GM18502 (cell line): ENCODE measurements around the gene IP6K3.

Source experiments
- ATAC-seq: cut with Tn5 transposase; IDR thresholded peaks from one replicate; pipeline ENCODE4 v1.9.1; 2021; ENCODE audit warnings: mild to moderate bottlenecking; ENCODE audit not compliant: unreplicated experiment, poor library complexity

Gene IP6K3

GRCh38 chr6:33744001-33744848, 2.5 kb downstream of the IP6K3 start:
- no peak for ATAC-seq

GRCh38 chr6:33742837-33743236, 3.9 kb downstream of the IP6K3 start:
- no peak for ATAC-seq

- no peak for ATAC-seq
Measured at GRCh38 chr6:33742092-33742491, 4.6 kb downstream of the IP6K3 start.

- ATAC-seq: no peak
Measured at GRCh38 chr6:33740794-33741193, 5.9 kb downstream of the IP6K3 start.

- no peak for ATAC-seq
Measured at GRCh38 chr6:33740204-33740608, 6.5 kb downstream of the IP6K3 start.

GRCh38 chr6:33739571-33739970, 7.1 kb downstream of the IP6K3 start:
- ATAC-seq: no peak

- ATAC-seq: no peak
Measured at GRCh38 chr6:33738879-33739278, 7.8 kb downstream of the IP6K3 start.

- no peak for ATAC-seq
Measured at GRCh38 chr6:33738153-33738552, 8.6 kb downstream of the IP6K3 start.

- no peak for ATAC-seq
Measured at GRCh38 chr6:33737267-33738026, 9.3 kb downstream of the IP6K3 start.

GRCh38 chr6:33735216-33735615, 11.5 kb downstream of the IP6K3 start:
- ATAC-seq: no peak

GRCh38 chr6:33733709-33734007, 13.0 kb downstream of the IP6K3 start:
- no peak for ATAC-seq

- no peak for ATAC-seq
Measured at GRCh38 chr6:33732817-33733708, 13.6 kb downstream of the IP6K3 start.

- ATAC-seq: no peak
Measured at GRCh38 chr6:33732385-33732784, 14.3 kb downstream of the IP6K3 start.

- ATAC-seq: no peak
Measured at GRCh38 chr6:33731751-33732282, 14.9 kb downstream of the IP6K3 start.

GRCh38 chr6:33731035-33731434, 15.7 kb downstream of the IP6K3 start:
- no peak for ATAC-seq

GRCh38 chr6:33730611-33731010, 16.1 kb downstream of the IP6K3 start:
- ATAC-seq: no peak

GRCh38 chr6:33729059-33729458, 17.6 kb downstream of the IP6K3 start:
- ATAC-seq: no peak

- ATAC-seq: no peak
Measured at GRCh38 chr6:33728438-33728837, 18.3 kb downstream of the IP6K3 start.

- ATAC-seq: no peak
Measured at GRCh38 chr6:33727932-33728331, 18.8 kb downstream of the IP6K3 start.

GRCh38 chr6:33727126-33727525, 19.6 kb downstream of the IP6K3 start:
- ATAC-seq: no peak

GRCh38 chr6:33726696-33727095, 20.0 kb downstream of the IP6K3 start:
- ATAC-seq: no peak
